Liver (tissue), 9 donors: ENCODE data around the gene EMSY. TPM values are rescaled to one million over a fixed set of nuclear protein-coding genes. Genes with fewer than 3 reads are reported as not detected.

Source experiments
- DNase-seq: peaks from one replicate; pipeline ENCODE4 v3.0.0-alpha.2; 2017; ENCODE audit warnings: low spot score
- H3K27ac ChIP-seq, 2 donors: one replicate each; pipeline ENCODE4 v1.7.0; 2013; ENCODE audit warnings: inconsistent platforms in 2 of 2, low read length in 2 of 2, control low read depth in 1 of 2, low read depth in 1 of 2, mild to moderate bottlenecking in 1 of 2
- H3K27me3 ChIP-seq, 4 donors: one replicate each; pipeline versions ENCODE4 v1.6.1 to v1.7.0; 2013; ENCODE audit warnings: low read length in 3 of 4, inconsistent platforms in 1 of 4, mild to moderate bottlenecking in 1 of 4, moderate library complexity in 1 of 4; ENCODE audit not compliant: control insufficient read depth in 4 of 4, insufficient read depth in 4 of 4
- H3K36me3 ChIP-seq, 4 donors: one replicate each; pipeline versions ENCODE4 v1.6.1 to v1.7.0; 2013; ENCODE audit warnings: low read length in 3 of 4, mild to moderate bottlenecking in 3 of 4, low read depth in 1 of 4, moderate library complexity in 1 of 4; ENCODE audit not compliant: control insufficient read depth in 4 of 4, insufficient read depth in 3 of 4
- H3K4me1 ChIP-seq, 4 donors: one replicate each; pipeline versions ENCODE4 v1.6.1 to v1.7.0; 2013; ENCODE audit warnings: low read length in 3 of 4, mild to moderate bottlenecking in 3 of 4, moderate library complexity in 1 of 4; ENCODE audit not compliant: control insufficient read depth in 4 of 4, insufficient read depth in 4 of 4
- H3K4me3 ChIP-seq, 3 donors: one replicate each; pipeline versions ENCODE4 v1.6.1 to v1.7.0; 2013; ENCODE audit warnings: low read length in 3 of 3, control low read depth in 1 of 3, low read depth in 1 of 3, mild to moderate bottlenecking in 1 of 3
- H3K9ac ChIP-seq, 2 donors: one replicate each; pipeline ENCODE4 v1.7.0; 2013; ENCODE audit warnings: low read length in 2 of 2, mild to moderate bottlenecking in 2 of 2, moderate library complexity in 2 of 2, control low read depth in 1 of 2, low read depth in 1 of 2
- H3K9me3 ChIP-seq, 4 donors: one replicate each; pipeline versions ENCODE4 v1.6.1 to v1.7.0; 2013; ENCODE audit warnings: low read length in 3 of 4; ENCODE audit not compliant: control insufficient read depth in 4 of 4
- FOXA1 ChIP-seq: IDR thresholded peaks from 2 replicates; pipeline ENCODE4 v1.6.1; 2016; ENCODE audit warnings: antibody characterized with exemption
- FOXA2 ChIP-seq: IDR thresholded peaks from 2 replicates; pipeline ENCODE4 v1.6.1; 2016; ENCODE audit warnings: antibody characterized with exemption
- GABPA ChIP-seq, 2 donors: IDR thresholded peaks in 1 of 2; conservative IDR thresholded peaks in 1 of 2; 2 replicates each; pipeline ENCODE4 v1.6.1; 2016; ENCODE audit warnings: antibody characterized with exemption in 2 of 2, mild to moderate bottlenecking in 1 of 2, moderate library complexity in 1 of 2
- HNF4A ChIP-seq, 2 donors: conservative IDR thresholded peaks; 2 replicates each; pipeline ENCODE4 v1.6.1; 2016; ENCODE audit warnings: antibody characterized with exemption in 2 of 2, mild to moderate bottlenecking in 2 of 2
- RAD21 ChIP-seq, 2 donors: IDR thresholded peaks; 2 replicates each; pipeline ENCODE4 v1.6.1; 2016; ENCODE audit warnings: antibody characterized with exemption in 2 of 2, mild to moderate bottlenecking in 2 of 2
- REST ChIP-seq: IDR thresholded peaks from 2 replicates; pipeline ENCODE4 v1.6.1; 2016; ENCODE audit warnings: antibody characterized with exemption, mild to moderate bottlenecking
- SP1 ChIP-seq: IDR thresholded peaks from 2 replicates; pipeline ENCODE4 v1.6.1; 2018; ENCODE audit warnings: antibody characterized with exemption, mild to moderate bottlenecking
- TAF1 ChIP-seq: conservative IDR thresholded peaks from 2 replicates; pipeline ENCODE4 v1.6.1; 2016; ENCODE audit warnings: antibody characterized with exemption, mild to moderate bottlenecking
- WGBS: extraction: QIAGEN DNeasy Blood & Tissue Kit; methylation state at CpG from one replicate; pipeline ENCODE4 v1.1.7; 2013; 5-methylcytosine and 5-hydroxymethylcytosine counted together
- polyA plus RNA-seq, 2 donors: library from polyadenylated mRNA; stranded (reverse) in 1 of 2; unstranded in 1 of 2; fragments of 200-250 nt in 1 of 2; fragments of >200 nt in 1 of 2; fragmentation: Nextera tagmentation in 1 of 2; extraction: Ambion mirVana in 1 of 2; gene quantifications; one replicate each; pipeline versions ENCODE4 v1.2.1 to v1.2.3, GENCODE V29; 2013 to 2015
- total RNA-seq, 2 donors: library from RNA; depleted of rRNA; stranded (reverse); fragments of >200 nt; gene quantifications; one replicate each; pipeline ENCODE4 v1.2.3, GENCODE V29; 2014
- TF ChIP-seq, protein P1 (sequence below): IDR thresholded peaks from 2 replicates; pipeline ENCODE4 v1.6.1; 2016; ENCODE audit warnings: antibody characterized with exemption
- TF ChIP-seq, protein P2 (sequence below): IDR thresholded peaks from 2 replicates; pipeline ENCODE4 v1.6.1; 2016; ENCODE audit warnings: antibody characterized with exemption
- TF ChIP-seq, protein P3 (sequence below): IDR thresholded peaks from 2 replicates; pipeline ENCODE4 v1.6.1; 2016; ENCODE audit warnings: antibody characterized with exemption
- donor health status: healthy.
- donor health status: healthy.
- donor health status: healthy.
- donor health status: healthy.
- donor health status: healthy.

The EMSY gene
- total and polyA plus RNA-seq, 4 donors: 4.2 to 14.8 (median 8.9) TPM

DNA sequence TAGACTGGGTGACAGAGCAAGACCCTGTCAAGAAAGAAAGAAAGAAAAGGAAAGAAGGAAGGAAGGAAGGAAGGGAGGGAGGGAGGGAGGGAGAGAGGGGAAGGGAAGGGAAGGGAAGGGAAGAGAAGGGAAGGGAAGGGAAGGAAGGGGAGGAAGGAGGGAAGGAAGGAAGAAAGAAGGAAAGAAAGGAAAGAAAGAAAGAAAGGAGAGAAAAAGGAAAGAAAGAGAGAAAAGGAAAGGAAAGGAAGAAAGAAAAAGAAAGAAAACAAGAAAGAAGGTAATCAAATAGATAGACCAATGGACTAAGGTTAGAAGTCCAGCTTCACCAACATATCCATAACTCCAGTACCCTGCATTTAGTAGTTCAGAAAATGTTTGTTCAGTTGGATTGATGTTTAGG, 18.2 kb upstream of the EMSY start:
- Histone ChIP-seq H3K9me3 (no peaks in the 10 kb centered on the region), H3K27ac (no peak overlapping the region), H3K36me3 (no peaks in the 10 kb centered on the region), H3K27me3 (peaks cover 0 to 3% (median 0%) of the 10 kb centered on the region in 4 donors), H3K9ac (no peak overlapping the region), H3K4me3 (no peak overlapping the region), H3K4me1 (no peaks in the 10 kb centered on the region)
- DNase-seq: no peak
- no peak for TF ChIP-seq GABPA (IDR thresholded peaks at IDR 0.05 in 1 of 2, conservative IDR thresholded peaks at IDR 0.05 in 1 of 2)

- 88% methylated on average over 1 of the region's 1 CpG for WGBS
Observed at GRCh38 chr11:76436020-76436419, 8.8 kb upstream of the EMSY start.

More at GRCh38 chr11:76436020-76436419, 8.8 kb upstream of the EMSY start:
- no peak overlapping the region for H3K9ac ChIP-seq
- H3K36me3 ChIP-seq: no peaks in the 10 kb centered on the region
- no peak overlapping the region for H3K4me3 ChIP-seq
- H3K27me3 ChIP-seq: no peaks in the 10 kb centered on the region
- DNase-seq: no peak
- no peaks in the 10 kb centered on the region for H3K9me3 ChIP-seq
- H3K27ac ChIP-seq: no peak overlapping the region
- no peaks in the 10 kb centered on the region for H3K4me1 ChIP-seq
- TF ChIP-seq TAF1: no peak
- TF ChIP-seq HNF4A (conservative IDR thresholded peaks at IDR 0.05): no peak
- TF ChIP-seq, protein P1, sequence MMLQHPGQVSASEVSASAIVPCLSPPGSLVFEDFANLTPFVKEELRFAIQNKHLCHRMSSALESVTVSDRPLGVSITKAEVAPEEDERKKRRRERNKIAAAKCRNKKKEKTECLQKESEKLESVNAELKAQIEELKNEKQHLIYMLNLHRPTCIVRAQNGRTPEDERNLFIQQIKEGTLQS: no peak
- TF ChIP-seq FOXA1: no peak
- no peak for TF ChIP-seq RAD21 (IDR thresholded peaks at IDR 0.05)
- no peak for TF ChIP-seq FOXA2
- no peak for TF ChIP-seq SP1
- TF ChIP-seq GABPA (IDR thresholded peaks at IDR 0.05 in 1 of 2, conservative IDR thresholded peaks at IDR 0.05 in 1 of 2): no peak
- TF ChIP-seq, protein P2, sequence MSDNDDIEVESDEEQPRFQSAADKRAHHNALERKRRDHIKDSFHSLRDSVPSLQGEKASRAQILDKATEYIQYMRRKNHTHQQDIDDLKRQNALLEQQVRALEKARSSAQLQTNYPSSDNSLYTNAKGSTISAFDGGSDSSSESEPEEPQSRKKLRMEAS: no peak
- TF ChIP-seq REST: no peak
- TF ChIP-seq, protein P3, sequence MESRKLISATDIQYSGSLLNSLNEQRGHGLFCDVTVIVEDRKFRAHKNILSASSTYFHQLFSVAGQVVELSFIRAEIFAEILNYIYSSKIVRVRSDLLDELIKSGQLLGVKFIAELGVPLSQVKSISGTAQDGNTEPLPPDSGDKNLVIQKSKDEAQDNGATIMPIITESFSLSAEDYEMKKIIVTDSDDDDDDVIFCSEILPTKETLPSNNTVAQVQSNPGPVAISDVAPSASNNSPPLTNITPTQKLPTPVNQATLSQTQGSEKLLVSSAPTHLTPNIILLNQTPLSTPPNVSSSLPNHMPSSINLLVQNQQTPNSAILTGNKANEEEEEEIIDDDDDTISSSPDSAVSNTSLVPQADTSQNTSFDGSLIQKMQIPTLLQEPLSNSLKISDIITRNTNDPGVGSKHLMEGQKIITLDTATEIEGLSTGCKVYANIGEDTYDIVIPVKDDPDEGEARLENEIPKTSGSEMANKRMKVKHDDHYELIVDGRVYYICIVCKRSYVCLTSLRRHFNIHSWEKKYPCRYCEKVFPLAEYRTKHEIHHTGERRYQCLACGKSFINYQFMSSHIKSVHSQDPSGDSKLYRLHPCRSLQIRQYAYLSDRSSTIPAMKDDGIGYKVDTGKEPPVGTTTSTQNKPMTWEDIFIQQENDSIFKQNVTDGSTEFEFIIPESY: no peak
